ENCODE data around the gene EOGT.

EOGT gene

GRCh38 chr3:69032737-69033136 is 19.3 kb upstream of the EOGT start:
- H3K4me3 ChIP-seq (ENCODE audit: low read length) = no peak overlapping the region
- no peaks in the 10 kb centered on the region for H3F3A ChIP-seq (ENCODE audit: insufficient read depth, low read length)
- no peaks in the 10 kb centered on the region for H3K9me3 ChIP-seq (replicated peaks; ENCODE audit: insufficient read depth, low read length)
- H3K4me2 ChIP-seq (ENCODE audit: low read depth, low read length) = no peak overlapping the region
- no peaks in the 10 kb centered on the region for H3K9me2 ChIP-seq (replicated peaks; ENCODE audit: insufficient read depth, low read length)
- H3K4me1 ChIP-seq (ENCODE audit: low read length) = no peaks in the 10 kb centered on the region
- peaks cover 21% of the 10 kb centered on the region; the same call in 1 of the 2 replicates for H3K36me3 ChIP-seq (replicated peaks; ENCODE audit: insufficient read depth, low read length)
- TF ChIP-seq EZH2phosphoT487 (IDR thresholded peaks at IDR 0.05; ENCODE audit: low read length) (no peak), EZH2 (optimal IDR thresholded peaks at IDR 0.05; ENCODE audit: low read depth, low read length) (no peak), CTCF (IDR thresholded peaks at IDR 0.05; ENCODE audit: low read length) (no peak)
- DNase-seq = no peak
- H3K9ac ChIP-seq (ENCODE audit: low read length) = no peak overlapping the region
- no peak overlapping the region for H3K27ac ChIP-seq (ENCODE audit: low read length)
- no peak overlapping the region for H2AFZ ChIP-seq (ENCODE audit: low read length)
- no peaks in the 10 kb centered on the region for H3K79me2 ChIP-seq (ENCODE audit: low read length)
- H3K27me3 ChIP-seq (replicated peaks; ENCODE audit: insufficient read depth, low read length) = no peaks in the 10 kb centered on the region
- no peaks in the 10 kb centered on the region for H4K20me1 ChIP-seq (ENCODE audit: insufficient read depth, low read length)

- no peaks in the 10 kb centered on the region for H4K20me1 ChIP-seq (ENCODE audit: insufficient read depth, low read length)
- H3F3A ChIP-seq (ENCODE audit: insufficient read depth, low read length) = no peaks in the 10 kb centered on the region
- no peaks in the 10 kb centered on the region for H3K4me1 ChIP-seq (ENCODE audit: low read length)
- no peak overlapping the region for H3K4me2 ChIP-seq (ENCODE audit: low read depth, low read length)
- no peak for DNase-seq
- no peak overlapping the region for H3K27ac ChIP-seq (ENCODE audit: low read length)
- TF ChIP-seq EZH2 (optimal IDR thresholded peaks at IDR 0.05; ENCODE audit: low read depth, low read length) (no peak), CTCF (IDR thresholded peaks at IDR 0.05; ENCODE audit: low read length) (no peak), EZH2phosphoT487 (IDR thresholded peaks at IDR 0.05; ENCODE audit: low read length) (no peak)
- H3K9me3 ChIP-seq (replicated peaks; ENCODE audit: insufficient read depth, low read length) = no peaks in the 10 kb centered on the region
- H2AFZ ChIP-seq (ENCODE audit: low read length) = no peak overlapping the region
- H3K27me3 ChIP-seq (replicated peaks; ENCODE audit: insufficient read depth, low read length) = no peaks in the 10 kb centered on the region
- H3K9ac ChIP-seq (ENCODE audit: low read length) = no peak overlapping the region
- peaks cover 21% of the 10 kb centered on the region; the same call in 1 of the 2 replicates for H3K36me3 ChIP-seq (replicated peaks; ENCODE audit: insufficient read depth, low read length)
- no peaks in the 10 kb centered on the region for H3K9me2 ChIP-seq (replicated peaks; ENCODE audit: insufficient read depth, low read length)
- H3K79me2 ChIP-seq (ENCODE audit: low read length) = no peaks in the 10 kb centered on the region
- H3K4me3 ChIP-seq (ENCODE audit: low read length) = no peak overlapping the region
Measured at GRCh38 chr3:69032142-69032541, 18.7 kb upstream of the EOGT start.

GRCh38 chr3:69031635-69032034 is 18.2 kb upstream of the EOGT start:
- H4K20me1 ChIP-seq (ENCODE audit: insufficient read depth, low read length) = no peaks in the 10 kb centered on the region
- H3K27ac ChIP-seq (ENCODE audit: low read length) = no peak overlapping the region
- no peak for TF ChIP-seq EZH2phosphoT487 (IDR thresholded peaks at IDR 0.05; ENCODE audit: low read length)
- TF ChIP-seq CTCF (IDR thresholded peaks at IDR 0.05; ENCODE audit: low read length) = no peak
- TF ChIP-seq EZH2 (optimal IDR thresholded peaks at IDR 0.05; ENCODE audit: low read depth, low read length) = no peak
- DNase-seq = no peak
- no peaks in the 10 kb centered on the region for H3K27me3 ChIP-seq (replicated peaks; ENCODE audit: insufficient read depth, low read length)
- no peak overlapping the region for H3K4me2 ChIP-seq (ENCODE audit: low read depth, low read length)
- no peaks in the 10 kb centered on the region for H3K9me2 ChIP-seq (replicated peaks; ENCODE audit: insufficient read depth, low read length)
- no peak overlapping the region for H2AFZ ChIP-seq (ENCODE audit: low read length)
- no peaks in the 10 kb centered on the region for H3K4me1 ChIP-seq (ENCODE audit: low read length)
- no peaks in the 10 kb centered on the region for H3K79me2 ChIP-seq (ENCODE audit: low read length)
- H3K4me3 ChIP-seq (ENCODE audit: low read length) = no peak overlapping the region
- H3K9me3 ChIP-seq (replicated peaks; ENCODE audit: insufficient read depth, low read length) = no peaks in the 10 kb centered on the region
- H3K36me3 ChIP-seq (replicated peaks; ENCODE audit: insufficient read depth, low read length) = peaks cover 21% of the 10 kb centered on the region; the same call in 1 of the 2 replicates
- H3F3A ChIP-seq (ENCODE audit: insufficient read depth, low read length) = no peaks in the 10 kb centered on the region
- no peak overlapping the region for H3K9ac ChIP-seq (ENCODE audit: low read length)

Data from MM.1S (cell line).